Measurements from ENCODE around the gene PEAK1. TPM values are rescaled to one million over a fixed set of nuclear protein-coding genes. Genes with fewer than 3 reads are reported as not detected.

The PEAK1 gene
- total RNA-seq, 2 donors from 2014 or later = 25.4 to 38.4 TPM

DNA sequence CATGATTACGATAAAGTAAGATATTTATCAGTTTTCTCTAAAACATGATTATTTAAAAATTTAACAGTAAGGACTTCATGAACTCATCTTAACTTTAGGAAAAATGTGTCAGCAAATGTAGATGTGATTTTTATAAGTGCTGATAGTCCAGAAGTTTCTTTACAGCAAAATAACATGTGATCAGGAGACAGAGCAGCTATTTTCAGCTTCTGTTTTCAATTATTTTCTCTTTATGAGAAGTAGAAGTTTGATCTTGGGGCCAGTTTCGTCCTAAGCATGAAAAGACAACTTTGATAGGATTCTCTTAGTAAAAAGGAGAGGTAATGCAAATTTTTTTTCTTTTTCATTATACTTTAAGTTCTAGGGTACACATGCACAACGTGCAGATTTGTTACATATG, 252.5 kb downstream of the PEAK1 start:
- Mint-ChIP-seq H3K4me1 (peaks cover 20% of the 10 kb centered on the region), H3K9me3 (no peaks in the 10 kb centered on the region), H3K4me3 (no peak overlapping the region), H3K27ac (no peak overlapping the region), H3K27me3 (ENCODE audit: insufficient read depth) (no peaks in the 10 kb centered on the region), H3K36me3 (ENCODE audit: low read depth) (no peaks in the 10 kb centered on the region)
- TF ChIP-seq, protein P1, sequence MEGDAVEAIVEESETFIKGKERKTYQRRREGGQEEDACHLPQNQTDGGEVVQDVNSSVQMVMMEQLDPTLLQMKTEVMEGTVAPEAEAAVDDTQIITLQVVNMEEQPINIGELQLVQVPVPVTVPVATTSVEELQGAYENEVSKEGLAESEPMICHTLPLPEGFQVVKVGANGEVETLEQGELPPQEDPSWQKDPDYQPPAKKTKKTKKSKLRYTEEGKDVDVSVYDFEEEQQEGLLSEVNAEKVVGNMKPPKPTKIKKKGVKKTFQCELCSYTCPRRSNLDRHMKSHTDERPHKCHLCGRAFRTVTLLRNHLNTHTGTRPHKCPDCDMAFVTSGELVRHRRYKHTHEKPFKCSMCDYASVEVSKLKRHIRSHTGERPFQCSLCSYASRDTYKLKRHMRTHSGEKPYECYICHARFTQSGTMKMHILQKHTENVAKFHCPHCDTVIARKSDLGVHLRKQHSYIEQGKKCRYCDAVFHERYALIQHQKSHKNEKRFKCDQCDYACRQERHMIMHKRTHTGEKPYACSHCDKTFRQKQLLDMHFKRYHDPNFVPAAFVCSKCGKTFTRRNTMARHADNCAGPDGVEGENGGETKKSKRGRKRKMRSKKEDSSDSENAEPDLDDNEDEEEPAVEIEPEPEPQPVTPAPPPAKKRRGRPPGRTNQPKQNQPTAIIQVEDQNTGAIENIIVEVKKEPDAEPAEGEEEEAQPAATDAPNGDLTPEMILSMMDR (conservative IDR thresholded peaks at IDR 0.05) = no peak
- Histone ChIP-seq H3K4me1 (ENCODE audit: control insufficient read depth, insufficient read depth, low read length) (peaks cover 5% of the 10 kb centered on the region), H3K4me3 (ENCODE audit: low read length) (no peak overlapping the region), H3K9ac (ENCODE audit: extremely low read depth, low read length, poor library complexity, severe bottlenecking) (no peak overlapping the region), H3K27me3 (ENCODE audit: control insufficient read depth, insufficient read depth, low read length, poor library complexity, severe bottlenecking) (no peaks in the 10 kb centered on the region), H3K9me3 (ENCODE audit: control insufficient read depth, low read length) (no peaks in the 10 kb centered on the region), H3K36me3 (ENCODE audit: control insufficient read depth, insufficient read depth, low read length) (no peaks in the 10 kb centered on the region), H3K27ac (ENCODE audit: low read depth, low read length) (no peak overlapping the region)
- WGBS, 2 experiments (ENCODE audit: insufficient coverage in 1 of 2, insufficient read length in 1 of 2) = 85 to 90% methylated on average over 2 of the region's 3 CpGs
- no peak for DNase-seq

GRCh38 chr15:77163781-77164384, 256.0 kb downstream of the PEAK1 start:
- Histone ChIP-seq H3K9me3 (ENCODE audit: control insufficient read depth, low read length) (no peaks in the 10 kb centered on the region), H3K27me3 (ENCODE audit: control insufficient read depth, insufficient read depth, low read length, poor library complexity, severe bottlenecking) (no peaks in the 10 kb centered on the region), H3K9ac (ENCODE audit: extremely low read depth, low read length, poor library complexity, severe bottlenecking) (no peak overlapping the region), H3K36me3 (ENCODE audit: control insufficient read depth, insufficient read depth, low read length) (no peaks in the 10 kb centered on the region), H3K4me1 (ENCODE audit: control insufficient read depth, insufficient read depth, low read length) (peaks cover 5% of the 10 kb centered on the region), H3K27ac (ENCODE audit: low read depth, low read length) (no peak overlapping the region), H3K4me3 (ENCODE audit: low read length) (no peak overlapping the region)
- Mint-ChIP-seq H3K27ac (no peak overlapping the region), H3K4me3 (no peak overlapping the region), H3K27me3 (ENCODE audit: insufficient read depth) (no peaks in the 10 kb centered on the region), H3K36me3 (ENCODE audit: low read depth) (no peaks in the 10 kb centered on the region), H3K9me3 (no peaks in the 10 kb centered on the region), H3K4me1 (peaks cover 20% of the 10 kb centered on the region)
- TF ChIP-seq, protein P1 (conservative IDR thresholded peaks at IDR 0.05) = no peak
- WGBS, 2 experiments (ENCODE audit: insufficient coverage in 1 of 2, insufficient read length in 1 of 2) = 65 to 81% methylated on average over 6 to 7 of the region's 7 CpGs
- no peak for DNase-seq

- Mint-ChIP-seq H3K27me3 (ENCODE audit: insufficient read depth) (no peaks in the 10 kb centered on the region), H3K27ac (no peak overlapping the region), H3K4me3 (no peak overlapping the region), H3K36me3 (ENCODE audit: low read depth) (no peaks in the 10 kb centered on the region), H3K9me3 (no peaks in the 10 kb centered on the region), H3K4me1 (peaks cover 20% of the 10 kb centered on the region)
- Histone ChIP-seq H3K4me1 (ENCODE audit: control insufficient read depth, insufficient read depth, low read length) (peaks cover 5% of the 10 kb centered on the region), H3K4me3 (ENCODE audit: low read length) (no peak overlapping the region), H3K27me3 (ENCODE audit: control insufficient read depth, insufficient read depth, low read length, poor library complexity, severe bottlenecking) (no peaks in the 10 kb centered on the region), H3K9me3 (ENCODE audit: control insufficient read depth, low read length) (no peaks in the 10 kb centered on the region), H3K36me3 (ENCODE audit: control insufficient read depth, insufficient read depth, low read length) (peaks cover 3% of the 10 kb centered on the region), H3K9ac (ENCODE audit: extremely low read depth, low read length, poor library complexity, severe bottlenecking) (no peak overlapping the region), H3K27ac (ENCODE audit: low read depth, low read length) (no peak overlapping the region)
- DNase-seq = no peak
- TF ChIP-seq, protein P1 (conservative IDR thresholded peaks at IDR 0.05) = no peak
- WGBS, 2 experiments (ENCODE audit: insufficient coverage in 1 of 2, insufficient read length in 1 of 2) = 100% methylated on average over 3 of the region's 4 CpGs; no CpG with 5 or more reads in 1 of the 2 experiments
These were observed 256.9 kb downstream of the PEAK1 start for GRCh38 chr15:77162872-77163633.

Data from endodermal cell (in vitro differentiated cells).